NCI-H510A treated with DMSO at 0.1 percent for 48 hours (cell line): Measurements from ENCODE around the gene SPANXA1.
"Not testable (repeated sequence)": the region's sequence is repeated elsewhere in the genome, so short reads cannot be mapped to it uniquely, and the experiment has no call there.

Experiments
- DNase-seq: peaks from one replicate; lab custom pipeline; 2025; lab: John Stamatoyannopoulos, UW

SPANXA1 gene, protein sequence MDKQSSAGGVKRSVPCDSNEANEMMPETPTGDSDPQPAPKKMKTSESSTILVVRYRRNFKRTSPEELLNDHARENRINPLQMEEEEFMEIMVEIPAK

GRCh38 chrX:141584638-141585037, at the start of gene SPANXA1:
TSS of gene SPANXA1 (minus strand) at chrX:141584738. CDS start at chrX:141584678, 60 bp downstream.
- not testable (repeated sequence) for DNase-seq

GRCh38 chrX:141632124-141632523, 47.6 kb upstream of the SPANXA1 start:
- DNase-seq, result no peak

- no peak for DNase-seq
These were observed 34.8 kb upstream of the SPANXA1 start for GRCh38 chrX:141619336-141619735.

DNA sequence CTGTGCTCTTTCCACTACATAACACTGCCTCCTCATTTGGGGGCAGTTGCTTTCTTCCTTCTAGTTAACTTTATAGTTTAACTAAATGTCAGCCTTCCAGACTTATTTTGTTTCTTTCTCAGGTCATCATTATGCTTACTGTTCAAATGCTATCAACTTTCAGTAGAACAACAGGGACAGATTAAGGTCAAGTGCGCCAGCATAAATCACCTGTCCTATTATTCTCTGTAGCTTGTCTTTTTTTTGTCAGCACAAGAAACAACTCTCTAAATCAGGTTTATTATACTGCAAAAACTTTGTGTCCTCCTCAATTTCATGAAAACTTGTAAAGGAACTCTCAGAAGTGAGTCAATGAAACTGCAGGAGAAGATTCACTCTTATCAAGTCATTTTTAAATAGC, 24.6 kb upstream of the SPANXA1 start:
- no peak for DNase-seq

DNA sequence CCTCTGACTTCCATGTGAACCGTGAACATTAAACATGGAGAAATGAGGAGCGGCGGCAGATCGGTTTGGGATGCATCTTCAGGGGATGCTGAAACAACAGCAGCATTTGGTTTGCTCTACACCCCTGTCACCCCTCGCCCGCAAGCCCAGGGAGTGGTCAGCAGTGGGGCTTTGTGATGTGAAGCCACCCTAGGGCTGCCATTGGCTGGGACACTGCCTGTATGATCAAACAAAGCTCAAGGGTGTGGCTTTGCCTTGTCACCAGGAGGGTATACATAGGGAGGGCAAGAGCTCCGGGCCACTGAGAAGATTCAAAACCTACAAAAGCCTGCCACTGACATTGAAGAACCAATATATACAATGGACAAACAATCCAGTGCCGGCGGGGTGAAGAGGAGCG, 4.9 kb upstream of the SPANXA1 start, which contains the start of gene SPANXA2:
SPANXA2 (plus strand) TSS at position 301 of the 400 bp plus-strand sequence; CDS start at position 361, 60 bp downstream.
- DNase-seq, result not testable (repeated sequence)

DNA sequence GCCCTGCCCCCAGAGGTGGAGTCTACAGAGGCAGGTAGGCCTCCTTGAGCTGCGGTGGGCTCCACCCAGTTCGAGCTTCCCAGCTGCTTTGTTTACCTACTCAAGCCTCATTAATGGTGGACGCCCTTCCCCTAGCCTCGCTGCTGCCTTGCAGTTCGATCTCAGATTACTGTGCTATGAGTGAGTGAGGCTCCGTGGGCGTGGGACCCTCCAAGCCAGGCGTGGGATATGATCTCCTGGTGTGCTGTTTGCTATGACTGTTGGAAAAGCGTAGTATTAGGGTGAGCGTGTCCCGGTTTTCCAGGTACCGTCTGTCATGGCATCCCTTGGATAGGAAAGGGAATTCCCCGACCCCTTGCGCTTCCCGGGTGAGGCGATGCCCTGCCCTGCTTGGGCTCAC, 42.0 kb downstream of the SPANXA1 start:
- not testable (repeated sequence) for DNase-seq
